PC-3 (cell line): ENCODE data around the gene CYB5R3. TPM values are rescaled to one million over a fixed set of nuclear protein-coding genes. Genes with fewer than 3 reads are reported as not detected.

ENCODE experiments used
- ATAC-seq: fragments of 200-7000 bp; cut with Tn5 transposase; 2 replicates; pipeline ENCODE4 v1.9.1; 2020; ENCODE audit warnings: mild to moderate bottlenecking, moderate library complexity
- BruUV-seq: library from RNA; stranded (reverse); fragments of 400-500 nt; replicated peaks from 2 replicates; lab custom pipeline; 2021; lab: Mats Ljungman, UMichigan
- CTCF ChIA-PET: fragments of 300-600 bp; sonication (Branson Sonifier 250); formaldehyde crosslinking; loops from one replicate; lab custom pipeline; 2022; ENCODE audit warnings: antibody characterized with exemption; lab: Charles Lee
- POLR2A ChIA-PET: fragments of 300-600 bp; sonication (Branson Sonifier 250); formaldehyde crosslinking; loops from one replicate; lab custom pipeline; 2022; ENCODE audit warnings: antibody characterized with exemption; ENCODE audit not compliant: unreplicated experiment; lab: Charles Lee
- DNase-seq: peaks from one replicate; pipeline ENCODE4 v3.0.0-alpha.2; 2015
- H2AFZ ChIP-seq: fragments of 300-600 bp; sonication (generic); 2 replicates; pipeline ENCODE4 v1.6.0; 2016; ENCODE audit warnings: antibody characterized with exemption, low read length
- H3F3A ChIP-seq: fragments of 300-600 bp; sonication (generic); one replicate; pipeline ENCODE4 v1.6.0; 2017; ENCODE audit warnings: antibody characterized with exemption, low read length, control low read depth, mild to moderate bottlenecking; ENCODE audit not compliant: unreplicated experiment
- H3K27ac ChIP-seq: fragments of 300-600 bp; sonication (generic); 2 replicates; pipeline ENCODE4 v1.5.1; 2016; ENCODE audit warnings: mild to moderate bottlenecking, low read length
- H3K27me3 ChIP-seq: fragments of 300-600 bp; sonication (generic); 2 replicates; pipeline ENCODE4 v1.6.1; 2016; ENCODE audit warnings: low read length, mixed read lengths
- H3K36me3 ChIP-seq: fragments of 300-600 bp; sonication (generic); 2 replicates; pipeline ENCODE4 v1.6.1; 2016; ENCODE audit warnings: low read depth, mixed run types, low read length, mixed read lengths
- H3K4me1 ChIP-seq: fragments of 300-600 bp; sonication (generic); 2 replicates; pipeline ENCODE4 v1.5.1; 2016; ENCODE audit warnings: low read length; ENCODE audit not compliant: insufficient read depth
- H3K4me2 ChIP-seq: fragments of 300-600 bp; sonication (generic); 2 replicates; pipeline ENCODE4 v1.6.0; 2016; ENCODE audit warnings: low read length
- H3K4me3 ChIP-seq: fragments of 300-600 bp; sonication (generic); 2 replicates; pipeline ENCODE4 v1.5.1; 2016; ENCODE audit warnings: mild to moderate bottlenecking, low read length, mixed read lengths
- H3K79me2 ChIP-seq: fragments of 300-600 bp; sonication (generic); 2 replicates; pipeline ENCODE4 v1.6.1; 2017; ENCODE audit warnings: low read length, mixed read lengths
- H3K9ac ChIP-seq: fragments of 300-600 bp; sonication (generic); 2 replicates; pipeline ENCODE4 v1.6.0; 2016; ENCODE audit warnings: mild to moderate bottlenecking, low read length
- H3K9me2 ChIP-seq: fragments of 300-600 bp; sonication (generic); replicated peaks from 2 replicates; pipeline ENCODE4 v1.6.1; 2016; ENCODE audit warnings: mixed run types, low read length, mixed read lengths
- H3K9me3 ChIP-seq: fragments of 300-600 bp; sonication (generic); 2 replicates; pipeline ENCODE4 v1.6.1; 2016; ENCODE audit warnings: low read length, mixed read lengths
- H4K20me1 ChIP-seq: fragments of 300-600 bp; sonication (generic); 2 replicates; pipeline ENCODE4 v1.6.1; 2016; ENCODE audit warnings: low read length, mixed read lengths
- EZH2 ChIP-seq: fragments of 300-600 bp; sonication (generic); IDR thresholded peaks from one replicate; pipeline ENCODE4 v1.6.1; 2017; ENCODE audit warnings: antibody characterized with exemption, mild to moderate bottlenecking, low read length; ENCODE audit not compliant: unreplicated experiment
- EZH2phosphoT487 ChIP-seq: fragments of 300-600 bp; sonication (generic); IDR thresholded peaks from 2 replicates; pipeline ENCODE4 v1.6.1; 2018; ENCODE audit warnings: mild to moderate bottlenecking, antibody characterized with exemption, low read length, borderline replicate concordance
- intact Hi-C: fragments of 100-400 bp; cut with micrococcal nuclease; formaldehyde crosslinking; loops from 2 replicates; pipeline ENCODE4 v1.9.0; 2023
- total RNA-seq: library from RNA; depleted of rRNA; stranded (reverse); fragments of >200 nt; gene quantifications from 2 replicates; pipeline ENCODE4 v1.2.3, GENCODE V29; 2014
- TF ChIP-seq, protein P1 (sequence below): fragments of 300-600 bp; sonication (generic); conservative IDR thresholded peaks from 2 replicates; pipeline ENCODE4 v1.5.1; 2017; ENCODE audit warnings: antibody characterized with exemption, low read depth, mild to moderate bottlenecking, low read length

Gene CYB5R3
- total RNA-seq, 1 experiment from 2014 or later: 73.3 TPM

DNA sequence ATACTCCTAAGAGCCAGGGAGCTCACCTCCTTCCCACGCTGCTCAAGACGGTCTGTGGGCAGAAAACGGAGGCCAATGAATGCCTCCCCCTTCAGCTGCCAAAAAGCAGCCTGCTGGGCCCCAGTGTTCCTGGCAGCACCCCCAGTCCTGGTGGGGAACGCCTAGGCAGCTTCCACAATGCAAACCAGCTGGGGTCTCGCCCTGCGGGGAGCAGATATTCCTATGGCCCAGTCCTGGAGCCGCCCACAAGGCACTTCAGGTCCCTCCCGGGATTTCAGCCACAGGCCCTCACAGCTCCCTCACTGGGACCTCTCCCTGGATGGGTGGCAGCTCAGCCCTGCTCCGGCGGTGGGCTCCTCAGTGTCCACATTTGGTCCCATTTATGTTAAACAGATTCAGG lies 42.2 kb upstream of the CYB5R3 start:
- TF ChIP-seq, protein P1, sequence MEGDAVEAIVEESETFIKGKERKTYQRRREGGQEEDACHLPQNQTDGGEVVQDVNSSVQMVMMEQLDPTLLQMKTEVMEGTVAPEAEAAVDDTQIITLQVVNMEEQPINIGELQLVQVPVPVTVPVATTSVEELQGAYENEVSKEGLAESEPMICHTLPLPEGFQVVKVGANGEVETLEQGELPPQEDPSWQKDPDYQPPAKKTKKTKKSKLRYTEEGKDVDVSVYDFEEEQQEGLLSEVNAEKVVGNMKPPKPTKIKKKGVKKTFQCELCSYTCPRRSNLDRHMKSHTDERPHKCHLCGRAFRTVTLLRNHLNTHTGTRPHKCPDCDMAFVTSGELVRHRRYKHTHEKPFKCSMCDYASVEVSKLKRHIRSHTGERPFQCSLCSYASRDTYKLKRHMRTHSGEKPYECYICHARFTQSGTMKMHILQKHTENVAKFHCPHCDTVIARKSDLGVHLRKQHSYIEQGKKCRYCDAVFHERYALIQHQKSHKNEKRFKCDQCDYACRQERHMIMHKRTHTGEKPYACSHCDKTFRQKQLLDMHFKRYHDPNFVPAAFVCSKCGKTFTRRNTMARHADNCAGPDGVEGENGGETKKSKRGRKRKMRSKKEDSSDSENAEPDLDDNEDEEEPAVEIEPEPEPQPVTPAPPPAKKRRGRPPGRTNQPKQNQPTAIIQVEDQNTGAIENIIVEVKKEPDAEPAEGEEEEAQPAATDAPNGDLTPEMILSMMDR: no peak
- TF ChIP-seq EZH2phosphoT487: no peak
- no peak for TF ChIP-seq EZH2
- no peak for ATAC-seq
- H3K9me2 ChIP-seq: no peaks in the 10 kb centered on the region
- H4K20me1 ChIP-seq: no peaks in the 10 kb centered on the region
- DNase-seq: no peak
- H3K27me3 ChIP-seq: no peaks in the 10 kb centered on the region
- H3K4me2 ChIP-seq: no peak overlapping the region
- ChIA-PET POLR2A (no interaction called here), CTCF (no interaction called here)
- H2AFZ ChIP-seq: no peak overlapping the region
- H3K9ac ChIP-seq: no peak overlapping the region
- no peak overlapping the region for H3K4me3 ChIP-seq
- H3F3A ChIP-seq: no peaks in the 10 kb centered on the region
- H3K79me2 ChIP-seq: no peaks in the 10 kb centered on the region
- no peaks in the 10 kb centered on the region for H3K9me3 ChIP-seq
- H3K4me1 ChIP-seq: peaks cover 21% of the 10 kb centered on the region
- BruUV-seq: no TSS peak
- no peaks in the 10 kb centered on the region for H3K36me3 ChIP-seq
- intact Hi-C loops: no loop called here
- H3K27ac ChIP-seq: no peak overlapping the region

DNA sequence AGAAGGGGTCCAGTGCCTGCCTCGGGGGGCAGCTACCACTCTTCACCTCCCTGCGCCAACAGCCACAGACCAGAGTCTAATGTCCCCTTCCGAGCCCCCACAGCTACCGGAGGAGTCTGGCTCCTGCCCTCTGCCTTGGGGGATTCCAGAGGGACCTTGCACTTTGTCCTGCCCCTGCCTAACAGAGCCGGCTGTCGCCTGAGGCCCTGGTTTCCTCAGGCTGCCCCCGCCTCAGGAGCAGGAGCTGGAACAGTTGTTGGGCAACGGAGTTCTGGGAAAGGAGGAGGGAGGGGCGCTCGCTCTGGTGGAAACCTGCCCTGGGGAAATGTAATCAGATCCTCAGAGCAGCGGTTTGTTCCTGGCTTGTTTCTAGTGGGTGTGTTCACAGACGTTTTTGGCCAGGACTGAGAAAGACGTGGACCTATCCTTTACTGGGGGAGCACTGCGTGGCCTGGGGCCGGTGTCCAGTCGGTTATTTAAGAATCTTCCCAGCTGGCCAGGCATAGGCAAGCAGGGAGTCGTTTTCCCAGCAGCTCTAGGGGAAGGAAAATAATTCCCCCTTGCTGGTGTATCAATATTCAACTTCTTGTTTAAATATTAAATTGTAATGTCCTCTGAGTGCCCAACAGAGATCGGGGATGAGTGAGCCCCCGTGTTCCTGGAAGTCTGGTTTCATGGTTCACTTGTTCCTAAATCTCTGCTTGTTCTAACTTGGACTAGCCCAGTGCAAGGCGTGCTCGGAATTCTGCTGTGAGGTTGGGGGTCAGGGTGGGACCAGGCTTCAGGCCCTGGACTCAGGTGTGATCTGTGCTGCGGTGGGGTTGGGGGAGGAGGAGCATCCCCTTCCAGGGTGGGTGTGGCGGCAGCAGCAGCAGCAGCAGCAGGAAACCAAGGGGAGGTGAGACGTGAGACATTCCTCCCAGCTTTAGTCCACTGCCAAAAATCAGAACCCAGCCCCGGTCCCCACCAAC lies 39.3 kb upstream of the CYB5R3 start:
- POLR2A ChIA-PET: interaction anchor here (0.5 kb wide), 2 partner anchors 33 to 73 kb away, joined by 3 to 6 read pairs; no protein-coding TSS in a partner anchor
- Histone ChIP-seq H3F3A (no peaks in the 10 kb centered on the region), H4K20me1 (no peaks in the 10 kb centered on the region), H3K9ac (peak overlapping the region; percentile 60), H3K36me3 (no peaks in the 10 kb centered on the region), H3K4me3 (peak overlapping the region; percentile 44; the same call in 1 of the 2 replicates), H3K4me2 (peak overlapping the region; percentile 63), H3K9me2 (no peaks in the 10 kb centered on the region), H3K4me1 (peaks cover 26% of the 10 kb centered on the region), H3K79me2 (no peaks in the 10 kb centered on the region), H2AFZ (peak overlapping the region; percentile 65), H3K9me3 (no peaks in the 10 kb centered on the region), H3K27ac (peak overlapping the region; percentile 82), H3K27me3 (no peaks in the 10 kb centered on the region)
- CTCF ChIA-PET: no interaction called here
- TSS peak; percentile 96 for BruUV-seq
- TF ChIP-seq EZH2phosphoT487 (no peak), EZH2 (no peak)
- TF ChIP-seq, protein P1: no peak
- DNase-seq (peak; percentile 84), ATAC-seq (peak; percentile 90)
- intact Hi-C loops: no loop called here
